Fibroblast of skin of left biceps (primary cell): ENCODE data around the gene DHRSX.
"Not testable (repeated sequence)": the region's sequence is repeated elsewhere in the genome, so short reads cannot be mapped to it uniquely, and the experiment has no call there.

ENCODE experiments used
- DNase-seq, 2 experiments: peaks; one replicate each; pipeline ENCODE4 v3.0.0-alpha.2; 2013; ENCODE audit warnings: low read depth in 2 of 2

Gene DHRSX

DNA sequence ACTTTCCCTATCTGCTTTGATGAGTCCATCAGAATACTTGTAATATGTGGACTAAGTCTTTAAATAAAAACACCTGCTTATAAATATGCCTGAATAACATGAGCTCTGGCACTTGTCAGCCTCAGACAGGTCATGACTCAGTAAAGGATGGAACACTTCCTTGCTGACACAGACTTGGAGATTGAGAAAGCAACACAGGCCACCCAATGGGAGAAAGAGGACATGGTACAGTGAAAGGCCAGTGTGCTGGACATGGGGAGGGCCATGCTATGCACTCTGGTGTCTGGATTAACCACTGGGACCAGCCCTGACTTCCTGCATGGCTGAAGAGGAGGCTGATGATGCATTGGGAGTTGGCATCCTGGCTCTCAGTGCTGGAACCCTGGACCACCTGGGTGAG, 149.5 kb downstream of the DHRSX start:
- DNase-seq, result no peak

DNA sequence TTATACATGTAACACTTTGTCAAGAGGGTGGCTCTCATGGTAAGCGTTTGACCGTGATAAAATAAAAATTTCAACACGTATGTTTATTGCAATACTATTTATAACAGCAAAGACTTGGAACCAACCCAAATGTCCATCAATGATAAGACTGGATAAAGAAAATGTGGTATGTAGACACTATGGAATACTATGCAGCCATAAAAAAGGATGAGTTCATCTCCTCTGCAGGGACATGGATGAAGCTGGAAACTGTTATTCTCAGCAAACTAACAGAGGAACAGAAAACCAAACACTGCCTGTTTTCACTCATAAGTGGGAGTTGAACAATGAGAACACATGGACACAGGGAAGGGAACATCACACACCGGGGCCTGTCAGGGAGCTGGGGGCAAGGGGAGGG, 150.1 kb downstream of the DHRSX start:
- not testable (repeated sequence) for DNase-seq

DNA sequence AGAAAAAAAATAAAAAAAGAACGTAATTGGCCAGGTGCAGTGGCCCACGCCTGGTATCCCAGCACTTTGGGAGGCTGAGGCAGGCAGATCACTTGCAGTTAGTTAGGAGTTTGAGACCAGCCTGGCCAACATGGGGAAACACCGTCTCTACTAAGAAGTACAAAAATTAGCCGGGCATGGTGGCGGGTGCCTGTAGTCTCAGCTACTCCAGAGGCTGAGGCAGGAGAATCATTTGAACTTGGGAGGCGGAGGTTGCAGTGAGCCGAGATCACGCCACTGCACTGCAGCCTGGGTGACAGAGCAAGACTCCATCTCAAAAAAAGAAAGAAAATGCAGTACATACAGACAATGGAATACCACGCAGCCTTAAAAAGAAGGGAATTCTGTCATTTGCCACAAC, 150.7 kb downstream of the DHRSX start:
- not testable (repeated sequence) for DNase-seq

DNA sequence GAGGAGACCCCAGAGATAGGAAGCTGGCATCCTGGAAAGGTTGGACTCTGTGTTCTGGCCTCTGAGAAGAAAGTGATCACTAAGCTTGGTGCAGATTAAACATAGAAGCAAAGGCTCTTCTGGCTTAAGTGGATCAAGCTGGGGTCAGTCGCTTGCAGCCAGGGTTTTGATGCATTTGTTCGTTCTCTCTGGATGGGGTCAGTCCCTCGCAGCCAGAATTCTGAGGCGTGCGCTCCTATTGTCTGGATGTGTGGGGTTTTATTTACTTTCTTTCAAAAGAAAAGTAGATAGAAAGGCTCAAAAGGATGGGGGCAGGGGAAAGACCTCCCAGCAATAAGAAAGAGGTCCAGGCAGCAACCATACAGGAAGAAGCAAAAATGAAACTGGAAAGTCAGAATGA, 152.6 kb downstream of the DHRSX start:
- DNase-seq, result no peak

DNA sequence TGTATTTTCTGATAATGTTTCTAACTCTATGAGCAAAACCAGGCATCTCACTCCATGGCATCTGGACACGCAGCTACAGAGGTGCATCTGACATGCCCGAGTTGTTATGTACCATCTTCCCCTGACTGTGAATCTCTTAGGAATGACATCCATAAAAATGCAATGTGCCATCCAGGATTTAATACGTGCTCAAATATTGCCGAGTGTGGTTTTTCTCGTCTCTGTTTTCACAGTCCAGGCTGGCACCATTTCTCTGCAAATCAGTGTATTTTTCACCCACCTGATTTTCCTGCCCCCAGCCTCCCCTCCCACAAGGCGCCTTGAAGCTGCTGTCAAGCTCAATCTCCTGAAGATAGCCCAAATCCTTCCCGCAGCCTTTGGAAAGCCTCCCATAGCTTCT, 154.6 kb downstream of the DHRSX start:
- no peak for DNase-seq

DNA sequence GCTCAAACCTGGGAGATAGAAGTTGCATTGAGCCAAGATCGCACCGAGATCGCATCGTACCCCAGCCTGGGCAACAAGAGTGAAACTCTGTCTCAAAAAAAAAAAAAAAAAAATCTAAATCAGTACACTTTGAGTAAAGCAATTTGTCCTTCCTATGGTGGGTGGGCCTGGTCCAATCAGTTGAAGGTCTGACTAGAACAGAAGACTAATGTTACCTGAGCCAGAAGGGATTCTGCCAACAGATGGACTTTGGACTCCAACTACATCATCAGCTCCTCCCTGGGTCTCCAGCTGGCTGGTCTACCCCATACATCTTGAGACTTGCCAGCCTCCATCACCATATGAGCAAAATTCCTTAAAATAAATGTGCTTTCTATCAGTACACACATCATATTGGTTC, 155.2 kb downstream of the DHRSX start:
- DNase-seq, result no peak

DNA sequence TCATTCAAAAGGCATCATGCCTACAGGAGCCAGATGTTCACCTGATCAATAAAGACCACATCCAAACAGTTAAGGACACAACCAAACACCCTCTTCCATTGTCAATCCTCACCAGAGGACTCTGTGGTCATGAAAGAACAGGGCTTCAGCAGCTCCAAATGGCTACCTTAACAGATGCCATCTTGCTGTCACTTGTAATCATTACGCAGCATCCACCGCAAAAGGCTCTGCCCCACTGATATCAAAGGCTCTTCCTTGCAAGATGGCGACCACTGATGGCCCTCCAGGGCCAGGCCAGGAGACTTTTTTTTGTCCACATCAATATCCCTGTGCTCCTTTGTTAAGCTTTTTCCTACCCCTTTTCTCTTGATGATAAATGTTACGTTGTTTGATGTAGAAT, 157.4 kb downstream of the DHRSX start:
- no peak for DNase-seq

DNA sequence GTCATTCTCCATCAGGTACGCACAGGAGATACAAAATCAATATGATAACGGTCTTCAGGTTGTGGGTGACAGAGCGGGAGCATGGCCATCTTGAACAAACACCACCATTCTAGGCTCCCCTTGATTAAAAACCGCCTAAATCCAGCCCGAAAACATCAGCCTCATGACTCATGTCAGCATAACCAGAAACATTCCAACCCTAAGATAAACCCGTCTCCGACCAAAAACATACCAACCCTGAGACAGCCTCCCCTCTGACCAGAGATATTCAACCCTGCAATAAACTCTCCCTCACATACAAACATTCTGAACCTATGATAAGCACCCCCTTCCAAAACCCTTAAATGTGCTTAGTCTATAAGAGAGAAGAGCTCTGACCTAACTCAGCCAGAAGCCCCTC, 157.9 kb downstream of the DHRSX start:
- no peak for DNase-seq

DNA sequence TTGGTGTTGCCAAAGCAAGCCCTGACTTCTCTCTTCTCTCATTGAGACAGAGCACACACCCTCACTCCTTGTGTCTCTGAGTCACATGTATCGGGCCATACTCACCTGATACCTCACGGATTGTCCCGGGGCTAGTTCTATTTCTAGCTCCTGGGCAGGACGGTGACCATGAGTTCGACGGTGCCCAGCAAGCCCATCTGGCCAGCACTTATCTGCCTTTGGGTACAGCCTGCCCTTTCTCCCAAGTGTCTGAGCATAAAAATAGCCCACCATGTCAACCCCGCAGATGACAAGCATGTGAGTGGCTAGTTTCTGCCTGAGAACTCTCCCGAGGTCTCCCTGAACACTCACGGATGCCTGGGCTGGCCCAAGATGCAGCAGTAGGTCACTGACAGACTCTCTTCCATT, 158.5 kb downstream of the DHRSX start:
- DNase-seq, result no peak

DNA sequence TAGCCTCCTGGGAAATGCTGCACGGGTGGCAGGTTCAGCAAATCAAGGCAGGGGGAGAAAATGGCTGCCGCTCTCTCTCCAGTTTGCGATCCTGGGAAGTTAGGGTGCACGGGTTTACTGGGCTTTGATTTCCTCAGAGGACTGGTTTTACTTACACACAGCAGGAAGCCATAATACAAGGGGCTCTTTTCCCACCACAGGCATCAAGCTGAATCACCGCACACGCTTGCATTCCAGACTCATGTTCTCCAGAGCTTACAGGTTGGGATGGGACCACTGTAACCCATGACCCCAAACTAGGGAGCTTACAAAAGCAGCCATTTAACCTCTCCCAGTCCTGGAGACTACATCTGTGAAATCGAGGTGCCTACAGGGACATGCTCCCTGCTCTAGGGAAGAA, 159.8 kb downstream of the DHRSX start:
- DNase-seq, result no peak

DNA sequence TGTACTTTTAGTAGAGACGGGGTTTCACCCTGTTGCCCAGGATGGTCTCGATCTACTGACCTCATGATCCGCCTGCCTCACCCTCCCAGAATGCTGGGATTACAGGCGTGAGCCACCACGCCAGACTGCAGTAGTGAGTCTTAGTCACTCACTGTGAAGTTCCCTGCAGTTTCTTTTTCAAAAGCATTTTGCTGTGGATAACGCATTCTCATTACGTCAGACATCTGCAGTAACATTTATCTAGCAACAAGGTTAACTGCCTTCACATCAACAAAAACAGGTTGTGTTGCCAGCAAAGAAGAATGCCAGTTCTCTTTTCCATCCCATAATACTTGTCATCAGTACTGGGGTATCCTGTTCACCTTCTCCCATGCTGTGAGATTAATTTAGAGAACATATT, 164.6 kb downstream of the DHRSX start:
- no peak for DNase-seq

DNA sequence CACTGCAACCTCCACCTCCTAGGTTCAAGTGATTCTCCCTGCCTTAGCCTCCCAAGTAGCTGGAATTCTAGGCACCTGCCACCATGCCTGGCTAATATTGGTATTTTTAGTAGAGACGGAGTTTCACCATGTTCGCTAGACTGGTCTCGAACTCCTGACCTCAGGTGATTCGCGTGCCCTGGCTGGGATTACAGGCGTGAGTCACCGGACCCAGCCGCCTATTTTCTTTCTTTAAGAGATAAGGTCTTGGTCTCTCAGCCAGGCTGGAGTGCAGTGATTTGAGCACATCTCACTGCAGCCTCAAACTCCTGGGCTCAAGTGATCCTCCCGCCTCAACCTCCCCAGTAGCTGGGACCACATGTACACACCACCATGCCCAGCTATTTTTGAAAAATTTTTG, 166.5 kb downstream of the DHRSX start:
- DNase-seq, result no peak

DNA sequence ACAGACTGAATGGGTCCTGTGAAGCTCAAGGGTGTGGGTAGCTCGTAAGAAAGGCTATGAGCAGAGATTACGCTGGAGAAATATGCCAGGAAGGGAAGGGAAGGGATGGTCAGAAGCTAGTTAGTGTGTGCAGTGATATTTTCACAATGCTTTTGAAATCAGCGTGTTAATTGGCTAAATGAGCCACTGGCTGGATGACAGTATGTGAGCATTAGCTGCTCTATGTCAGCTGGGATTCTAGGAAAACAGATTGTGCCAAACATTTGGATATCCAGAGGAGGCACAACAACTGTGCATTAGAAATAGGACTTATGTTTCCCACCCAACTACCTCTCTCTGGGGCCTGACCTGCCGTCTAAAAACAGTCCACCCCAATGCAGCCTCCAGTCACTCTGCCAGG, 168.5 kb downstream of the DHRSX start:
- DNase-seq, result no peak

DNA sequence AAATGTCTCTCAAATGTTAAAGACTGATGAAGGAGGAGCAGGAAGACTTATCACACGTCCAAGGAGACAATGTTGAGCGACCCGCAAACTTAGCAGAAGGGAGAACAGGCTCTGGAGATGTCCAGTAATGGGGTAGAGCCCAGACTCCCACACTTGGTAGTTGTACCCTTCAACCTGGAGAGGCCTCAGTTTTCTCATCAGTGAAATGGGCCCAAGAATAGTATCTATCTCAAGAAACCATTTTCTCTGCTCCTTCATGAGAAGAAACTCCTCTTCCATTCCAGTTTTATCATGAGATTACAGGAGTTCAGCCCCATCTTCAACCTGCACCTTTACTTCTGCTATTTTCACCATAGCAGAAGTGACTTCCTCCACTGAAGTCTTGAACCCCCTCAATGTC, 169.9 kb downstream of the DHRSX start:
- DNase-seq, result no peak

DNA sequence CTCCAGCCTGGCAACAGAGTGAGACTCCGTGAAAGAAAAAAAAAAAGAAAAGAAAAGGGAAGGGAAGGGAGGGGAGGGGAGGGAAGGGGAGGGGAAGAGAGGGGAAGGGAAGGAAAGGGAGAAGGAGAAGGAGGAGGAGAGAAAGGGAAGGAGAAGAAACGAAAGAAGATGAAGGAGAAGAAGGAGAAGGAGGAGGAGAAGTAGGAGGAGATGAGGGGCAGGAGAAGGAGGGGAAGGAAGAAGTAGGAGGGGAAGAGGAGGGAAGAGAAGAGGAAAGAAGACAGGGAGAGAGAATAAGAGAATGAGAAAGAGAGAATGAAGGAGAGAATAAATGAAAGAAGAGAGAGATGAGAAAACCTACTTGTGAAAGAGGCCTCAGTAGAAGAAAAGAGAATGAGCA, 170.3 kb downstream of the DHRSX start:
- no peak for DNase-seq

DNA sequence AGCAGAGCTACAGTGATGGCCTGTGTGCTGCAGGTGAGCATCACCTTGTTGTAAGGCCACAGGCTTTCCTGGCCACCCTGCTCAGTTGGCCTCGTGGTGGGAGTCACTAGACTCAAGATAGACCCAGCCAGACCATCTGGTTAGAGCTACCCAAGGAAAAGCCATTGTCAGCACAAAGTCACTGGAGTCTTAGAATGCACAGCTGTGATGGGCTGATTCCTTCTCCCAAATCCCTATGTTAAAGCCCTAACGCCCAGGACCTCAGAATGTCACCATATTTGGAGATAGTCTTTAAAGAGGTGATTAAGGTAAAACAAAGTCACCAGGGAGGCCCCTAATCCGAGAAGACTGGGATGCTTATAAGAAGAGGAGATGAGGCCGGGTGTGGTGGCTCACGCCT, 173.4 kb downstream of the DHRSX start:
- no peak for DNase-seq

DNA sequence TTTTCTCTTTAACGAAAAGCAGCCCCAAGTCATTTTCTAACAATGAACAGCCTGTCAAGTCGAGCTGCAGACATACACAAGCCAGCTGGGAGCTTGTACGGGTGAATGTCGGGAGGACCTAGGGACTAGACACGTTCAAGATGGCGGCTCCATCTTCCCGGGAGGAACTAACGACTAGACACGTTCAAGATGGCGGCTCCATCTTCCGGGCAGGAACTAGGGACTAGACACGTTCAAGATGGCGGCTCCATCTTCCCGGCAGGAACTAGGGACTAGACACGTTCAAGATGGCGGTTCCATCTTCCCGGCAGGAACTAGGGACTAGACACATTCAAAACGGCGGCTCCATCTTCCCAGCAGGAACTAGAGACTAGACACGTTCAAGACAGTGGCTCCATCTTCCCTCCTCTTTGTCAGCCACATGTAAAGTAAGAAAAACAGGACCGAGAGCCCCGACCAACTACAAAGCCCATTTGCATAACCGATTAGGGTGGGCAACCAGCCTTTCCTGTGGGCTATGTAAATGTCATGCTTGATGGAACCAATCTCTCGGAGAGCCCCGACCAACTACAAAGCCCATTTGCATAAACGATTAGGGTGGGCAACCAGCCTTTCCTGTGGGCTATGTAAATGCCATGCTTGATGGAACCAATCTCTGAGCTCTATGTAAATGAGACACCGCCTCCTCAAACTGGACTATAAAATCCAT, 175.5 kb downstream of the DHRSX start:
- DNase-seq, result no peak

DNA sequence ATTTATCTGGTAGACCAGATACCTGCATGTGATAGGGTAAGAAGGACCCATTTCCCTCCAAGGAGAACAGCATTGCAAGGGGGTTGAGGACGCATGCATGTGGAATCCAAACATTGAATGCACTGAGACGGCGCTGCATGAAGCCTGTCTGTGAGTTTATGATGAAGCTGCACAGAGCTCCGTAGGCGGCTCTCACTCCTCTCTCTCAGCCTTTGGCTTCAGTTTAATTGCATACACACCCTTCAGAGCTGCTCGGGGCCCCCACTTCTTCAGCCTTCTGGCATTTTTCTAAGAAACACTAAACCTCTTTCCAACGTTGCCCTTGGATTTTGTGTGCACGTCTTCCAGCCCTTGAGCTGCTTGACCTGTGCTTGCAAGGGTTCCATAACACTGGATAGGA, 176.6 kb downstream of the DHRSX start:
- no peak for DNase-seq

DNA sequence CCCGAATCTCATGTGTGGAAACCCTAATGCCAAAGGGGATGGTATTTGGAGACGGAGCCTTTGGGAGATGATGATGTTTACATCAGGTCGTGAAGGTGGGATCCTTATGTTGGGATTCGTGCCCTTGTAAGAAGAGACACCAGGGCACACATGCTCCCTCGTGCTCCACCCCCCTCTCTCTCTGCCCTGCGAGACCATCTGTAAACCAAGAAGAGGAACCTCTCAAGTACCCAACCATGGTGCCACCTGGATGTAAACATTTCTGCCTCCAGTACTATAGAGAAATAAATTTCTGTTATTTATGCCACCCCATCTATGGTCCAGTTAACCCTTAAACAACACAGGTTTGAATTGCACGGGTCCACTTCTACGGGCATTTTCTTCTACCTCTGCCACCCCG, 179.4 kb downstream of the DHRSX start:
- no peak for DNase-seq

DNA sequence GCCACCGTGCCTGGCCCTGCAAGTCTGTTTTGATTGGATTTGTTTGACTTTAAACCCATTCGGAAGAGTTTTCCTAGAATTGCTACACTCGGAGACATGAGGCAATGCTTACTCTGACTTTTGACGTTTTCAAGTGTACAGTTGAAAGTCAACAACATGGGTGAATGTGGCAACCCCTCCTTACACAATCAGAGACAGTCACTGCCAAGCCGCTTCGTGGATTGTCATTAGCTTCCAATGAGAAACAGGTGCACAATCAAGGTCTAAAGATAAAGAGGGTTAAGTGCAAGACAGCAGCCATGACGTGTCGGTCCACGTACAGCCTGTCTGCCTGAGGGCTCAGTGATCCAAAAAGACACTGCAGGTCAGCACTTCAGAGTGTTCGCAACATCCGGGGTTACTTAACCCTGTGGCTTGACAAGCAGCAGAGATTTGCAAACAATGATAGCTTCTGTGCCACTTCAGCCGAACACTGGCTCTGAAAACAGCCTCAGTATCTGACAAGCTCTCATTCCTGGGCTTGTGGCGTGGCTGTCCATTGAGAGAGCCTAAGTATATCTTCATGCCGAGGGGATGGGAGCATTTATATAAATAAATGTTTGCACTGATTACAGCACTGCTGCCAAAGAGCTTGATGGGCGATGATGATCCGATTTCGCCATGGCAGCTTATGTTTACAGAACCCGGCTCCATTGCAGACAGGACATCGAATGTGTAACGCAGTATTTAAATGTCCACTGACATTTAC, 180.0 kb downstream of the DHRSX start:
- no peak for DNase-seq

DNA sequence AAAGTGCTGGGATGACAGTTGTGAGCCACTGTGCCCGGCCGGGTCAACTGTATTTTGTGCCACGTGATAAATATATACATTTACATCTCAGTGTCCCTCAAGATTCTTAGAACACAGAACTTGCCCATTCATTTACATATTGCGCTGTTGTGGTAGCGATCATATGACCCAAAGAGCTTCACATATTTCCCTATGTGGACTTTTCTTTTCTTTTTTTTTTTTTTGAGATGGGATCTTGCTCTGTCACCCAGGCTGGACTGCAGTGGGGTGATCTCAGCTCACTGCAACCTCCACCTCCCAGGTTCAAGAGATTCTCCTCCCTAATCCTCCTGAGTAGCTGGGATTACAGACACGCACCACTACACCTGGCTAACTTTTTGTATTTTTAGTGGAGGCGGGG, 180.7 kb downstream of the DHRSX start:
- DNase-seq, result no peak

DNA sequence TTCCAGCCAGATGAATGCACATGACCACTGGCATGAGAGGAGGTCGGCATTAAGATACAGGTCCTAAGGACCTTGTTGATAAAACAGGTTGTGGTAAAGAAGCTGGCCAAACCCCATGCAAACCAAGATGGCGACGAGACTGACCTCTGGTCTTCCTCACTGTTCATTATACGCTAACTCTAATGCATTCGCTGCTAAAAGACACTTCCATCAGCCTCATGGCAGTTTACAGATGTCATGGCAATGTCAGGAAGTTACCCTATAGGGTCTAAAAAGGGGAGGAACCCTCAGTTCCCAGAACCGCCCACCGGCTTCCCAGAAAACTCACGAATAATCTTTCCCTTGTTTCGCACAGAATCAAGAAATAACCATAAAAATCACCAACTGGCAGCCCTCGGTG, 182.4 kb downstream of the DHRSX start:
- DNase-seq, result no peak

DNA sequence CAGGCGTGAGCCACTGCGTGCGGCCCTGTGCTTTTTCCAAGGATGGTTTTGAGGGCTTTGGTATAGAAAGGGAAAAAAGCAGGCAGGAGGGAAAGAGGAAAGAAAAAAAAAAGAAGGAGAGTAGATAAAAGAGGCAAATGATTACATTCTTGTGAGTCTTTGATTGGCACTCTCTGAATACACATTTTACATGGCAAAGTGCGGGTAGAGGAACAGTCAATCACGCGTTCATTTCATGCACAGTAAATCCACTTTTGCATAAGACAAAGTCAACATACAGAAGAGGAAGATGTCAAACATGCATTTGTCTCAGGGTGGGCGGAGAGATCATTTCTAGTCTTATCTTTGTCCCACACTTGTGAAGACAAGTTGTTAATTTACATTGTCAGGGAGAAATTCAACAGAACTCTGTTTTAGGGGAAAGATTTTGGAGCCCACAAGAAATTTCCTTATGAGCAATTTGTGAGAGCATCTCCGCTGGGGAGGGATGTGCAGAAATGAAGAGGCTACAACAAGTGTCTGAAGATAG, 183.2 kb downstream of the DHRSX start:
- no peak for DNase-seq
